IPS DF 4.7 (cell line): ENCODE measurements around the gene GAK.
A peak's percentile ranks its signal among the peaks of the same experiment; 100 is the strongest.
"Not testable (repeated sequence)": the region's sequence is repeated elsewhere in the genome, so short reads cannot be mapped to it uniquely, and the experiment has no call there.

Experiments used
- DNase-seq: peaks from one replicate; pipeline ENCODE4 v3.0.0-alpha.2; 2013; ENCODE audit warnings: low spot score; ENCODE audit errors: extremely low read depth

The GAK gene

GRCh38 chr4:926538-926937, 5.6 kb downstream of the GAK start:
- DNase-seq, result peak; percentile 25

- DNase-seq, result no peak
Measured at GRCh38 chr4:925771-926500, 6.2 kb downstream of the GAK start.

- no peak for DNase-seq
Measured at GRCh38 chr4:925171-925570, 6.9 kb downstream of the GAK start.

GRCh38 chr4:924107-925096, 7.7 kb downstream of the GAK start:
- no peak for DNase-seq

- no peak for DNase-seq
Measured at GRCh38 chr4:921830-922331, 10.2 kb downstream of the GAK start.

- not testable (repeated sequence) for DNase-seq
Measured at GRCh38 chr4:919004-919680, 13.0 kb downstream of the GAK start.

GRCh38 chr4:918591-918990, 13.5 kb downstream of the GAK start:
- not testable (repeated sequence) for DNase-seq

GRCh38 chr4:917992-918391, 14.1 kb downstream of the GAK start:
- no peak for DNase-seq

- DNase-seq, result no peak
Measured at GRCh38 chr4:917466-917865, 14.7 kb downstream of the GAK start.

GRCh38 chr4:915595-915994, 16.5 kb downstream of the GAK start:
- no peak for DNase-seq

GRCh38 chr4:915041-915474, 17.1 kb downstream of the GAK start:
- DNase-seq, result no peak

- no peak for DNase-seq
Measured at GRCh38 chr4:914531-914930, 17.6 kb downstream of the GAK start.

- no peak for DNase-seq
Measured at GRCh38 chr4:913280-913618, 18.9 kb downstream of the GAK start.

- DNase-seq, result no peak
Measured at GRCh38 chr4:912548-913279, 19.4 kb downstream of the GAK start.

GRCh38 chr4:911871-912490, 20.1 kb downstream of the GAK start:
- no peak for DNase-seq

- DNase-seq, result no peak
Measured at GRCh38 chr4:911221-911751, 20.8 kb downstream of the GAK start.

- no peak for DNase-seq
Measured at GRCh38 chr4:910366-911091, 21.6 kb downstream of the GAK start.

GRCh38 chr4:909821-910220, 22.3 kb downstream of the GAK start:
- DNase-seq, result no peak

- DNase-seq, result no peak
Measured at GRCh38 chr4:909131-909571, 23.0 kb downstream of the GAK start.
